H1 (cell line): ENCODE measurements around the gene HNRNPM.
A peak's percentile ranks its signal among the peaks of the same experiment; 100 is the strongest.

ENCODE experiments used
- HDAC6 ChIP-seq: IDR thresholded peaks from one replicate; pipeline ENCODE4 v1.7.1; 2012; ENCODE audit warnings: low read depth, mild to moderate bottlenecking, inconsistent platforms, low read length, moderate library complexity
- POLR2A ChIP-seq, 2 experiments: IDR thresholded peaks; 1 replicate in 1 of 2; 2 replicates in 1 of 2; pipeline ENCODE4 v1.6.1; 2011; ENCODE audit warnings: low read depth in 2 of 2, low read length in 2 of 2, mild to moderate bottlenecking in 2 of 2; ENCODE audit errors: control extremely low read depth in 1 of 2
- RAD21 ChIP-seq, 2 experiments: IDR thresholded peaks in 1 of 2; conservative IDR thresholded peaks in 1 of 2; 2 replicates each; pipeline ENCODE4 v1.6.1; 2011; ENCODE audit warnings: low read depth in 2 of 2, low read length in 2 of 2, improper control_type of control experiment in 1 of 2, inconsistent platforms in 1 of 2, mild to moderate bottlenecking in 1 of 2, moderate library complexity in 1 of 2
- TAF1 ChIP-seq: IDR thresholded peaks from 2 replicates; pipeline ENCODE4 v1.6.1; 2011; ENCODE audit warnings: mild to moderate bottlenecking, low read depth, low read length
- TF ChIP-seq, protein P1 (sequence below), 3 experiments: IDR thresholded peaks; 1 replicate in 2 of 3; 2 replicates in 1 of 3; pipeline versions ENCODE4 v1.5.1 to v1.6.1; 2011; ENCODE audit warnings: low read length in 3 of 3, mild to moderate bottlenecking in 3 of 3, inconsistent platforms in 2 of 3, low read depth in 1 of 3, moderate library complexity in 1 of 3; ENCODE audit not compliant: insufficient read depth in 1 of 3; ENCODE audit errors: control extremely low read depth in 1 of 3

DNA sequence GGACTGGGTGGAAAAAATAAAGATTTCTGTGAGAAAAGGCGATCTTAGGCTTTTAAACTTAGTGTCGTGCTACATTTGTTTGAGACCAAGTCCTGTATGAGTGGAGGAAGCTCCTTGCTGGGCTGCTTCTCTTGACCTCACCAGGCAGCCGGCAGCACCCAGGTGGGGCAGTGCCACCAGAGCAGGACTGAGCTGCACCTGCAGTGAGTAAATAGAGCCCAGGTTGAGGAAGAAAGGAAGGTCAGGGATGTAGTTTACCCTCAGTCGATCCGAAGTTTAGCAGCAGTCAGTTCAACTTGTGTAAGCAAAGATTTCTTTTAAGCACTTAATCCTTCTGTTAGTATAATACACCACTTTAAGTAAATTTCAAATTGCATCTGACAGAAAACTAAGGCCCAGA, 13.6 kb downstream of the HNRNPM start:
- TF ChIP-seq RAD21 (IDR thresholded peaks at IDR 0.05 in 1 of 2, conservative IDR thresholded peaks at IDR 0.05 in 1 of 2; ENCODE audit: low read depth in 2 of 2, low read length in 2 of 2) = no peak
- TF ChIP-seq, protein P1, sequence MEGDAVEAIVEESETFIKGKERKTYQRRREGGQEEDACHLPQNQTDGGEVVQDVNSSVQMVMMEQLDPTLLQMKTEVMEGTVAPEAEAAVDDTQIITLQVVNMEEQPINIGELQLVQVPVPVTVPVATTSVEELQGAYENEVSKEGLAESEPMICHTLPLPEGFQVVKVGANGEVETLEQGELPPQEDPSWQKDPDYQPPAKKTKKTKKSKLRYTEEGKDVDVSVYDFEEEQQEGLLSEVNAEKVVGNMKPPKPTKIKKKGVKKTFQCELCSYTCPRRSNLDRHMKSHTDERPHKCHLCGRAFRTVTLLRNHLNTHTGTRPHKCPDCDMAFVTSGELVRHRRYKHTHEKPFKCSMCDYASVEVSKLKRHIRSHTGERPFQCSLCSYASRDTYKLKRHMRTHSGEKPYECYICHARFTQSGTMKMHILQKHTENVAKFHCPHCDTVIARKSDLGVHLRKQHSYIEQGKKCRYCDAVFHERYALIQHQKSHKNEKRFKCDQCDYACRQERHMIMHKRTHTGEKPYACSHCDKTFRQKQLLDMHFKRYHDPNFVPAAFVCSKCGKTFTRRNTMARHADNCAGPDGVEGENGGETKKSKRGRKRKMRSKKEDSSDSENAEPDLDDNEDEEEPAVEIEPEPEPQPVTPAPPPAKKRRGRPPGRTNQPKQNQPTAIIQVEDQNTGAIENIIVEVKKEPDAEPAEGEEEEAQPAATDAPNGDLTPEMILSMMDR (IDR thresholded peaks at IDR 0.05; ENCODE audit: control extremely low read depth in 1 of 3, insufficient read depth in 1 of 3, low read depth in 1 of 3, low read length in 3 of 3) = no peak
- no peak for TF ChIP-seq TAF1
- 0 out of 3 replicates have a peak, but pooled peaks of 1 of the 2 experiments have one; percentile 27 for TF ChIP-seq POLR2A (IDR thresholded peaks at IDR 0.05; ENCODE audit: control extremely low read depth in 1 of 2, low read depth in 2 of 2, low read length in 2 of 2)
- TF ChIP-seq HDAC6 = no peak
